ENCODE measurements around the gene ZSCAN26.

Gene ZSCAN26

DNA sequence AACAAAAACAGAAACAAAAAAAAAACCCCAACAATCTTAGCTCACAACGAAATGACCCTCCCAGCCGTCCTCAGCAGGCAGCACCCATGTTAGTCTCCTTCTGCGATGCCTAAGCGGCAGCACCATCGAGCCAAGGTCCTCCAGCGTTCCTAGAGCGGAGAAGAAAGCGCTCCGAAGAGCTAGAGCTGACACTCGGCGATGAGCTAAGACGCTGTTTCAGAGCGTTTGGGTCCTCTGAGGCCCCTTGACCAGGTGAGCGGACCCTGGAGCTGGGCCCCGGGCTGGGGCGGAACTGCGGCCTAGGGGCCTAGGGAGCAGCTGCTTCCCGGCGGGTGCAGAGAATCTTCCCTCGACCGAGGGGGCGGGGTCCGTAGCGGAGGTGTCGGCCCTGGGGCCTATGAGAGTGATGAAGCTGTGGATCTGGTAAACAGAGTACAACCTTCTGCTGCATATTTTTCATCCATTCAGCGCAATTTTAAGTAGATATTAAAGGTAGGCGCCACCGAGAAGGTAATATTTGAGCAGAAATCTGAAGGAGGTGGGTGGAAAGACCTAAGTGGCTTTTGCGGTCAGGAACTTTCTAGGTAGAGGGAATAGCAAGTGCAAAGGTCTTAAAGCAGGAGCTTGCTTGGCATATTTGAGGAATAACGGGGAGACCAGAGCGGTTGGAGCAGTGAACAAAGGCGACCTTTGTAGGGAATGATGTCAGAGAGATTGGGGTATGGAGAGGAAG is at the start of gene ZSCAN26:
Gene ZSCAN26, plus strand, starts transcription at position 182 of the 733 bp plus-strand sequence. CDS start 4,777 bp downstream, outside the sequence.
- DNase-seq, result peak; percentile 88

- DNase-seq, result no peak
Measured at GRCh38 chr6:28217890-28218289, 49.1 kb upstream of the ZSCAN26 start.

DNA sequence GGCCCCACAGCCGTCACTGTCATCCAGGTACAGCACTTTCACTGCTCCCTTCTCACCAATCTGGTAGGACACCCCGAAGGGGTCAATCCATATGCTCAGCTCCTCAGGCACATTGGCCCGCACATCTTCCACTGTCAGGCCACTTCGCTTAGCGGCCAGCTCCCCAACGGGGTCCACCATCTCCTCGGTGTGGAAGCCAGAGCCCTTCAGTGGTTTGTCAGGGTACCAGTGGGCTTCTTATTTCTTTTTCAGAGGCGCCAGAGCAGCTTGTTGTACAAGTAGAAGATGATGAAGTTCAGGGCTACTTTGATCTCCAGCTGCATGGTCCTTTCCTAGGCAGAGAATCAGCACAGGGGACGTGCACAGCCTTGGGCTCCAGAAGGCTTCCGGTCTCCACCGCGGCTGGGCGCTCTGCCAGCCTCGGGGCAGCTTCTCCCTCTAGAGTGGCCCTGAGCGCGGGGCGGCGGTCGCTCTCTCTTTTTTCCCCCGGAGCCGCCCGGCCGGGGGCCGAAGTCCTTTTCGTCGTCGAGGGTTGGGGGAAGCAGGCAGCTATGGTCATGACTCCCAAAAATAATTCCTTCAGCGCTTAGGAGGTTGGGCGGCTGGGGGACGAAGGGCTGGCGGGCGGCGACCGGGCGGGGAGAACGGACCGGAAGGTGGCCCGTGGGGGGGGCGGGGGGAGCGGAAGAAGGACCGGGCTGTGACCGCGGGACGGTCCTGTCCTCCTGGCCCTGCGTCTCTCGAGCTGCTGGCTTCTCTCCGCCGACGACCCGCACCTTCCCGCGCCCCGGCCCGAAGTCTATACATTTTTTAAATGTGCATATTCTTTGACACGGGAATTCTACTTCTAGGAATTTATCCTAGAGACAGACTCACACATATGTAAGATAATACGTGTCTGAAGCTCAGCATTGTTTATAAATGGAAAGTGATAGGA is 48.4 kb upstream of the ZSCAN26 start:
- DNase-seq, result peak; percentile 83

GRCh38 chr6:28220257-28221133 is 46.4 kb upstream of the ZSCAN26 start:
- peak; percentile 42 for DNase-seq

DNA sequence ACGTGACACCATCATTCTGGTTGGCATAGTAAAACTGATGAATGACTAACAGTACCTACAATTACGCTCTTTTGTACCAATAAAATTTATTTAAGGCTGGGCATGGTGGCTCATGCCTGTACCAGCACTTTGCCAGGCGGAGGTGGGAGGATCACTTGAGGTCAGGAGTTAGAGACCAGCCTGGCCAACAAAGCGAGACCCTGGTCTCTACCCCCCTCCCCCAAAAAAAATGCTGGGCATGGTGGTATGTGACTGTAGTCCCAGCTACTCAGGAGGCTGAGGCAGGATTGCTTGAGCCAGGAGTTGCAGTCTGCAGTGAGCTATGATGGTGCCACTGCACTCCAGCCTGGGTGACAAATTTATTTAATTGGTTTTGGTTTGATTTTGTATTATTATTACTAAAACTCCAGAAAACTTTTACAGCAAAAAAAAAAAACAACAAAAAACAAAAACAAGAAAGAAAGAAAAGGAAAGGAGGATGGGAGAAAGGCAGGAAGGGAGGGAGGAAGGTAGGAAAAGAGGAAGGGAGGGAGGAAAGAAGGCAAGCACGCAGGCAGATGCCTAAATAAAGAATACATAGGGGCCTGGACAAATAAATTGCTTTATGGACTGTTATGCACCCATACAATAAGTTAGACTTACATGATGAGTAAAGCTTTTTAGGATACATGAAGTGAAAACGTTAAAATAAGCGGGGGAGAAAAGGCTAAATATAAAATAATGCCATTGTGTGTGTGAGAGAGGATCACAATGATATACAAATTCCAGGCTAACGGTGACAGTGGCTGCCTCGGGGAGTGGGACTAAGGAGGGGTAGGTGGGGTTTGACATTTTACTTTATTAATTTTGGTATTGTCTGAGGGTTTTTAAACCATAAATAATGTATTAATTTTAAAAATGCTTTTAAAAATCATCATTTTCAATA is 42.5 kb upstream of the ZSCAN26 start:
- DNase-seq, result no peak

GRCh38 chr6:28225056-28225834 is 41.7 kb upstream of the ZSCAN26 start, which contains the start of gene ZSCAN9:
TSS of gene ZSCAN9 (plus strand) at chr6:28225275. CDS start at chr6:28227085, 1,810 bp downstream.
- DNase-seq, result peak; percentile 93

DNA sequence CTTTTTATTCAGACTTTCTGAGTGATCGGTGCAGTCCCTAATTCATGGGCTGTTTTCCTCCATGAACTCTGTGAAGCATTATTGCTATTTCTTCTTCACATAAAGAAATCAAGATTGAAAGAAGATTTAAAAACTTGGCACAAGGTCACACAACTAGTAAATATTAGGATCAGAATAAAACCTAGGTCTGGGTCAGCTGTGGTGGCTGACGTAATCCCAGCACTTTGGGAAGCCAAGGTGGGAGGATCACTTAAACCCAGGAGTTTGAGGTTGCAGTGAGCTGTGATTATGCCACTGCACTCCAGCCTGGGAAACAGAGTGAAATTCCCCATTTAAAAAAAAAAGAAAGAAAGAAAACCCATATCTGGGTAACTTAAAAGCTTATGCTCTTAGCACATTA is 40.5 kb upstream of the ZSCAN26 start:
- DNase-seq, result no peak

DNA sequence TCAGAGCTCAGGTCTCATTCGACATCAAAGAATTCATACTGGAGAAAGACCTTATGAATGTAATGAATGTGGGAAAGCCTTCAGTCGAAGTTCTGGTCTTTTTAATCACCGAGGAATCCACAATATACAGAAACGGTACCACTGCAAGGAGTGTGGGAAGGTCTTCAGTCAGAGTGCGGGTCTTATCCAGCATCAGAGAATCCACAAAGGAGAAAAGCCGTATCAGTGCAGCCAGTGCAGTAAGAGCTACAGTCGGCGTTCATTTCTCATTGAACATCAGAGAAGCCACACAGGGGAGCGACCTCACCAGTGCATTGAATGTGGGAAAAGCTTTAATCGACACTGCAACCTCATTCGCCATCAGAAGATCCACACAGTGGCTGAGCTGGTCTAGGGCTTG is 34.2 kb upstream of the ZSCAN26 start:
- no peak for DNase-seq

DNA sequence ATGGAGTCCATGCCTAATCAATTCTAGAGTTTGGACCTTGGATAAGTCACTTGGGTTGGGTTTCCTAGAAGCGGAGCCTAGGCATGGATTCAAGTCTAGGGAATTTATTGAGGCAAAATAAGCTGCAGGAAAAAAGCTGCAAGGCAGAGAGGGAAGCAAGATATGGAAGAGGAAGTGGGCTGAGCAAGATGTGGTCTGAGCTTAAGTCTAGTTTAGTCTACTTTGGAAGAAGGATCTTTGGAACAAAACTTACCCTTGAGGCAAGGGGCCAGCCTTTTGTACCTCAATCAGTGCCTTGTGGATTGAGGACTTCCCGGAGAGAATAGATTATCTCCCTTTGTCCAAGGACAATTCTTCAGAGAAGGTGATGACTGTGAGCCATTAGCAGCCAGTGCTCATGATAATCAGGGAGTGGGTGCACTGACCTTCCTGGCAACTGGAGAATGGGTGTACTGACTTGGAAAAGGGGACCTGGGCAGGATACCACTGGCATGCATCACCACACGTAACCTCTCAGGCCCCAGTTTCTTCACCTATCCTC is 31.0 kb upstream of the ZSCAN26 start:
- DNase-seq, result no peak

GRCh38 chr6:28239636-28240035 is 27.3 kb upstream of the ZSCAN26 start:
- no peak for DNase-seq

DNA sequence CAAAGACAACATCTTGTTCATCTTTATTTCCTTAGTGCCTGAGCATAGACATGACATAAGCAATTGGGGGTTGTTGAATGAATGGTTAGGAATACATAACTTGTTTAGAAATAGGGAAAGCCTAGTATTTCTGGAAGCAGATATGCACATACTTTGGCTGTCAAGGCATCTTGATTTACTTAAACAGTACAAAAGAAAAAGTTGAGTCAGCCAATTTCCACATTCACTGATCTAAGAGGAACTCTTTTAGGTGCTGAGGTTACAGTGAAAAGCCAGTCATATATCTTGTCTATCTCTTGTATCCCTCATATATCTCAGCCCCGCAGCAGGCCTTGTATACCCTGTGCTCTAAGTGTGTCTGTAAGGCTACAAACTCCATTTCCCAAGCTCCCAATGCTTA is 26.5 kb upstream of the ZSCAN26 start:
- no peak for DNase-seq

DNA sequence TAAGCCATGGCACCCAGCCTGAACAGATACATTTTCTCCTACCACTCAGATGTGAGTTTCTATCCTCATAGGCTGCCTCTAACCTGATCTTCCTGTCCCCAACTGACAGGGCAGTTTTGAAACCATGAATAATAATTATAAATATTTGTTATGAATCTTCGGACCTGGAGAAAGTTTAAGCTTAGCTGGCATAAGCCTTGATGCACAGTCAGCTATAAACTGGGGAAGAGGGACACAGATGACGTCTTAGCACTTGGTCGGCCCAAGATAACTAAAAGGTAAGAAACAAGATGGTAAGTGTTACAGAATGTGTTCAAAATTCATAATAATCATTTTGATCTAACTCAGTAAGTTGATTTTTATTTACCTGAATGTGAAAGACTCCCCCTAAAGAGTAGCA is 23.0 kb upstream of the ZSCAN26 start:
- DNase-seq, result no peak

DNA sequence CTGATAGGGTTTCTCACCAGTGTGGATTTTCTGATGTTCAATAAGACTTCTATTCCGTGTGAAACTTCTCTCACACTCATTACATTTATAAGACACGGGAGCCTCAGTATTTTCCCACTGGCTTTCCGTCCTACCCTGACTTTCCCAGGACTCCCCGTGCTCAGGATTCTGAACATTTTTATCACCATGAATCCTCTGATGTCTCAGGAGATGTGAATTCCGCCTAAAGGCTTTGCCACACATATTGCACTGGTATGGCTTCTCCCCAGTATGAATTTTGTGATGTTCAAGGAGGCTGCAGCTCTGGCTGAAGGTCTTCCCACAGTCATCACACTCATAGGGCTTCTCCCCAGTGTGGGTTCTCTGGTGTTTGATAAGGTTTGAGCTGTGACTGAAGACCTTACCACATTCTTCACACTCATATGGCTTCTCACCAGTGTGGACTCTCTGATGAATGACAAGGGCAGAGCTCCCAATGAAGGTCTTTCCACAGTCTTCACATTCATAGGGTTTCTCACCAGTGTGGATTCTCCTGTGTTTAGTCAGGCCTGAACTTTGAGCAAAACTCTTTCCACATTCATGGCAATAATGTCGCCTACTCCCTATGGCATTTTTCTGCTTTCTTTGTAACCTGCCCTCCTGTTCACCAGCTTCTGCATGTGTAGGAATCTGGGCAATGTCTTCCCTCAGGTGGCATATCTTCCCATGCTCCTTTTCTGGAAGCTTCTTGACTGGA is 21.6 kb upstream of the ZSCAN26 start:
- DNase-seq, result no peak

GRCh38 chr6:28248916-28249315 is 18.0 kb upstream of the ZSCAN26 start:
- DNase-seq, result no peak

DNA sequence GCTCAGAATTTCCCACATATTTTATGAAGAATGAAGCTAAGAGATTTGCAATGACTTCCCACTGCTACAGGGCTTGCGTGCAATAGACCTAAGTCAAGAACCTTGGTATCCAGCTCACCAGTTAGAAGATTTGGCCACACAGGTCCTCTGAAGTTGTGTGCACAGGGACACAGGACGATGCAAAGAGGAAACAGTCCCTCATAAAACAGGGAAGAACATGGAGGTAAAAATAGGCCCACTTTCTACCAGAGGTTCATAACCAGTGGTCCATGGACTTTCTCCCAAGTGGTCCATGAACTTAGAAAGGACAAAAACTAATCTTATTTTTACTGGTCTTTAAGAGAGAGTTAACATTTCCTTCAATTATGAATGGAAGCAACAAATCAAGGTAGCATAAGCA is 16.2 kb upstream of the ZSCAN26 start:
- DNase-seq, result no peak

DNA sequence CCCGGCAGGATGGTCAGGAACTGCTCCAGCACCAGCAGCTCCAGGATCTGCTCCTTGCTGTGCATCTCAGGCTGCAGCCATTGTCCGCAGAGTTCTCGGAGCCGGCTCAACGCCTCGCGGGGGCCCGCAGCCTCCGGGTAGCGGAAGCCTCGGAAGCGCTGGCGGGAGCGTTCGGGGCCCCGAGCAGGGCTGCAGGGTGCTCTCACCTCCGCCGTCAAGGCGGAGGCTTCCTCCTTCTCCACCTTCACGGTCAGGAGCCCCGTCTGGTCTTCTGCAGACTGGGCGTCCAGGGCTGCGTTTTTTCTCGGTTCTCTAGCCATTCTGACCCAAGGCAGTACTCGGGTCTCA is 15.3 kb upstream of the ZSCAN26 start:
- peak; percentile 12 for DNase-seq

GRCh38 chr6:28252009-28252975 is 14.7 kb upstream of the ZSCAN26 start, which contains the start of gene ZKSCAN4:
TSS of gene ZKSCAN4 (minus strand) at chr6:28252269. CDS start at chr6:28251980, 289 bp downstream.
- DNase-seq, result peak; percentile 89

DNA sequence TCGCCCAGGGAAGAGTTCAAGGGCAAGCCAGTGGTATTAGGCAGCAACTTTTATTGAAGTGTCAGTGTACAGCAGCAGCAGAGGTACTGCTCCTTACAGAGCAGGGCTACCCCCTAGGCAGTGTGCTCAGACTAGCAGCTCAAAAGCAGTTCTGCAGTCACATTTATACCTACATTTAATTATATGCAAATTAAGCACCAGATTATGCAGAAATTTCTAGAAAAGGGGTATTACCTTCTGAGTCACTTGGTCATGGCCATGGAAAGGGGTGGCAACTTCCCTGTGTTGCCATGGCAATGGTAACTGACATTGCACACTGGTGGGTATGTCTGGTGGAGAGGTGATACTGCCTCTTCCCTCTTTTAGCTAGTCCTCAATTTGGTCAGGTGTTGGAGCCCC is 12.8 kb upstream of the ZSCAN26 start:
- DNase-seq, result no peak

GRCh38 chr6:28257042-28257441 is 9.9 kb upstream of the ZSCAN26 start:
- DNase-seq, result no peak

Measured in EL (cell line).